ENCODE data around the gene ABCA7. TPM values are rescaled to one million over a fixed set of nuclear protein-coding genes. Genes with fewer than 3 reads are reported as not detected.
"Not testable (repeated sequence)": the region's sequence is repeated elsewhere in the genome, so short reads cannot be mapped to it uniquely, and the experiment has no call there.

Gene ABCA7
- polyA plus RNA-seq, 1 donor, result 27.8 TPM

- no peak for DNase-seq
These were observed 23.2 kb upstream of the ABCA7 start for GRCh38 chr19:1016647-1017114.

GRCh38 chr19:1017115-1017905 is 22.6 kb upstream of the ABCA7 start:
- no peak for DNase-seq

- no peak for DNase-seq
These were observed 22.0 kb upstream of the ABCA7 start for GRCh38 chr19:1017906-1018305.

- DNase-seq, result no peak
These were observed 21.5 kb upstream of the ABCA7 start for GRCh38 chr19:1018393-1018792.

- DNase-seq, result no peak
These were observed 20.8 kb upstream of the ABCA7 start for GRCh38 chr19:1018932-1019615.

- no peak for DNase-seq
These were observed 20.3 kb upstream of the ABCA7 start for GRCh38 chr19:1019616-1019961.

- no peak for DNase-seq
These were observed 19.7 kb upstream of the ABCA7 start for GRCh38 chr19:1019980-1020867.

- DNase-seq, result peak; percentile 98
These were observed 19.0 kb upstream of the ABCA7 start, which contains the start of gene TMEM259 for GRCh38 chr19:1020868-1021425. Gene TMEM259, minus strand, starts transcription at chr19:1021123. Its CDS starts 127 bp downstream, at chr19:1020996.

GRCh38 chr19:1023883-1024188 is 16.1 kb upstream of the ABCA7 start:
- not testable (repeated sequence) for DNase-seq

GRCh38 chr19:1025080-1025479 is 14.8 kb upstream of the ABCA7 start:
- DNase-seq, result not testable (repeated sequence)

- DNase-seq, result peak; percentile 81
These were observed 13.7 kb upstream of the ABCA7 start, which contains the start of gene CNN2 for GRCh38 chr19:1025960-1026782. Gene CNN2, plus strand, starts transcription at chr19:1026608. Its CDS starts 54 bp downstream, at chr19:1026662.

- DNase-seq, result no peak
These were observed 12.9 kb upstream of the ABCA7 start for GRCh38 chr19:1026783-1027649.

GRCh38 chr19:1027650-1028061 is 12.3 kb upstream of the ABCA7 start:
- DNase-seq, result no peak

- DNase-seq, result peak; percentile 71
These were observed 11.6 kb upstream of the ABCA7 start for GRCh38 chr19:1028062-1028926.

GRCh38 chr19:1032264-1032867 is 7.5 kb upstream of the ABCA7 start:
- no peak for DNase-seq

- no peak for DNase-seq
These were observed 3.8 kb upstream of the ABCA7 start for GRCh38 chr19:1035998-1036621.

- DNase-seq, result no peak
These were observed 2.3 kb upstream of the ABCA7 start for GRCh38 chr19:1037621-1038064.

GRCh38 chr19:1038978-1039645 is 795 bp upstream of the ABCA7 start:
- DNase-seq, result no peak
